K562 (cell line): ENCODE data around the gene SLC39A7. TPM values are rescaled to one million over a fixed set of nuclear protein-coding genes. Genes with fewer than 3 reads are reported as not detected.

Experiments used
- ATAC-seq: fragments of 200-7000 bp; cut with Tn5 transposase; 3 replicates; pipeline ENCODE4 v1.9.1; 2020; ENCODE audit warnings: moderate library complexity
- BruUV-seq: library from RNA; stranded (reverse); fragments of 400-500 nt; replicated peaks from 2 replicates; lab custom pipeline; 2021; lab: Mats Ljungman, UMichigan
- CTCF ChIA-PET: fragments of 300-600 bp; formaldehyde crosslinking; extraction: SDS; loops from one replicate; lab custom pipeline; 2021; ENCODE audit warnings: low intra/inter-chr PET ratio; lab: Yijun Ruan, JAX
- POLR2A ChIA-PET: fragments of 300-600, 350-650 bp; sonication (Branson Sonifier 250); formaldehyde crosslinking; extraction: SDS; loops from one replicate; lab custom pipeline; 2021; ENCODE audit warnings: antibody characterized with exemption, inconsistent platforms; lab: Yijun Ruan, JAX
- DNase-seq, 4 experiments: peaks; one replicate each; pipeline versions ENCODE4 v3.0.0 to v3.0.0-alpha.2; 2011 to 2018; ENCODE audit warnings: low spot score in 3 of 4, mixed read lengths in 3 of 4; ENCODE audit errors: extremely low read depth in 1 of 4
- FAIRE-seq: peaks from 2 replicates; lab custom pipeline; 2011; peaks lifted over from hg19 to GRCh38; lab: Jason Lieb, UNC
- H2AFZ ChIP-seq: 2 replicates; pipeline ENCODE4 v1.6.0; 2011; ENCODE audit warnings: low read depth, low read length, control low read depth, inconsistent platforms
- H3K27ac ChIP-seq: fragments of 200-600 bp; 3 replicates; pipeline ENCODE4 v1.8.0; 2011; ENCODE audit warnings: low read depth, mild to moderate bottlenecking, control low read depth, inconsistent platforms, low read length, moderate library complexity, mixed read lengths; ENCODE audit errors: extremely low read depth
- H3K27me3 ChIP-seq, 2 experiments: fragments of 300-600 bp in 1 of 2; 2 replicates in 1 of 2; 3 replicates in 1 of 2; pipeline versions ENCODE4 v1.6.0 to v1.8.0; 2011; ENCODE audit warnings: inconsistent platforms in 2 of 2, low read length in 2 of 2, mild to moderate bottlenecking in 1 of 2, mixed read lengths in 1 of 2, moderate library complexity in 1 of 2; ENCODE audit not compliant: control insufficient read depth in 2 of 2, insufficient read depth in 2 of 2
- H3K36me3 ChIP-seq: fragments of 300-600 bp; 3 replicates; pipeline ENCODE4 v1.8.0; 2011; ENCODE audit warnings: mild to moderate bottlenecking, low read length, inconsistent platforms; ENCODE audit not compliant: control insufficient read depth, insufficient read depth
- H3K4me1 ChIP-seq, 2 experiments: fragments of 200-600 bp in 1 of 2; replicated peaks in 1 of 2; 2 replicates in 1 of 2; 3 replicates in 1 of 2; pipeline versions ENCODE4 v1.5.1 to v1.8.0; 2011; ENCODE audit warnings: inconsistent platforms in 2 of 2, low read length in 2 of 2, mild to moderate bottlenecking in 1 of 2, mixed read lengths in 1 of 2, moderate library complexity in 1 of 2; ENCODE audit not compliant: control insufficient read depth in 2 of 2, insufficient read depth in 2 of 2
- H3K4me2 ChIP-seq: 2 replicates; pipeline ENCODE4 v1.6.1; 2011; ENCODE audit warnings: low read length, control low read depth, inconsistent platforms, mixed read lengths; ENCODE audit not compliant: insufficient read depth
- H3K4me3 ChIP-seq: fragments of 200-600 bp; sonication (generic), shearing (Covaris generic); 2 replicates; pipeline ENCODE4 v1.5.1; 2016; ENCODE audit warnings: control low read depth, inconsistent platforms
- H3K79me2 ChIP-seq: fragments of 200-600 bp; 3 replicates; pipeline ENCODE4 v1.8.0; 2011; ENCODE audit warnings: low read length, inconsistent platforms; ENCODE audit not compliant: control insufficient read depth, insufficient read depth
- H3K9ac ChIP-seq, 2 experiments: 2 replicates each; pipeline versions ENCODE4 v1.6.0 to v1.6.1; 2011; ENCODE audit warnings: low read depth in 2 of 2, low read length in 2 of 2, control low read depth in 1 of 2, inconsistent platforms in 1 of 2, mild to moderate bottlenecking in 1 of 2, mixed read lengths in 1 of 2; ENCODE audit not compliant: insufficient read depth in 1 of 2
- H3K9me1 ChIP-seq: one replicate; pipeline ENCODE4 v1.6.0; 2011; ENCODE audit warnings: inconsistent platforms, mild to moderate bottlenecking, low read length, moderate library complexity; ENCODE audit not compliant: control insufficient read depth, insufficient read depth
- H3K9me3 ChIP-seq: replicated peaks from 2 replicates; pipeline ENCODE4 v1.5.1; 2011; ENCODE audit warnings: low read depth, low read length, inconsistent platforms; ENCODE audit not compliant: control insufficient read depth, insufficient read depth
- H4K20me1 ChIP-seq: replicated peaks from 2 replicates; pipeline ENCODE4 v1.6.1; 2011; ENCODE audit warnings: low read length, inconsistent platforms, mixed read lengths; ENCODE audit not compliant: control insufficient read depth, insufficient read depth
- FOSL1 ChIP-seq: fragments of 200-800 bp; sonication (Bioruptor generic); conservative IDR thresholded peaks from 2 replicates; pipeline ENCODE4 v1.6.1; 2016; ENCODE audit warnings: missing genetic modification characterization, missing compliant biosample characterization
- KAT7 ChIP-seq: sonication (generic); formaldehyde crosslinking; IDR thresholded peaks from 2 replicates; pipeline ENCODE4 v1.8.0; 2022; ENCODE audit warnings: missing genetic modification reagents, mild to moderate bottlenecking, borderline replicate concordance
- MEF2D ChIP-seq: conservative IDR thresholded peaks from 2 replicates; pipeline ENCODE4 v1.6.1; 2016; ENCODE audit warnings: low read depth, missing genetic modification characterization, missing compliant biosample characterization
- MYC ChIP-seq, 2 experiments: fragments of 250-450 bp in 1 of 2; sonication (Bioruptor Pico) in 1 of 2; IDR thresholded peaks; 2 replicates each; pipeline versions ENCODE4 v1.5.1 to v1.6.1; 2012 to 2021; ENCODE audit warnings: low read depth in 2 of 2, borderline replicate concordance in 1 of 2, improper control_type of control experiment in 1 of 2, low read length in 1 of 2, mild to moderate bottlenecking in 1 of 2, moderate library complexity in 1 of 2
- RERE ChIP-seq: sonication (generic); formaldehyde crosslinking; IDR thresholded peaks from 2 replicates; pipeline ENCODE4 v1.8.0; 2023; ENCODE audit warnings: missing genetic modification reagents, mild to moderate bottlenecking, borderline replicate concordance
- USF2 ChIP-seq: sonication (generic); formaldehyde crosslinking; IDR thresholded peaks from 2 replicates; pipeline ENCODE4 v1.5.0; 2020; ENCODE audit warnings: missing genetic modification reagents
- ZHX1 ChIP-seq: fragments of 150-350 bp; conservative IDR thresholded peaks from 2 replicates; pipeline ENCODE4 v1.6.1; 2014; ENCODE audit warnings: low read length
- ZNF384 ChIP-seq: IDR thresholded peaks from 2 replicates; pipeline ENCODE4 v1.6.1; 2012; ENCODE audit warnings: low read depth, low read length, improper control_type of control experiment
- ZNF431 ChIP-seq: sonication (generic); formaldehyde crosslinking; IDR thresholded peaks from 2 replicates; pipeline ENCODE4 v1.8.0; 2022; ENCODE audit warnings: mild to moderate bottlenecking, missing genetic modification reagents
- ZNF436 ChIP-seq: fragments of 250-450, 450-650 bp; sonication (Bioruptor Pico); formaldehyde crosslinking; IDR thresholded peaks from 2 replicates; pipeline ENCODE4 v1.7.0; 2020; ENCODE audit warnings: mild to moderate bottlenecking
- WGBS: fragments of 100-300 bp; shearing (Covaris generic); methylation state at CpG from one replicate; pipeline ENCODE4 v1.1.6; 2016; ENCODE audit warnings: low coverage, mixed read lengths; ENCODE audit not compliant: insufficient coverage; ENCODE audit errors: missing lambda C conversion rate; 5-methylcytosine and 5-hydroxymethylcytosine counted together
- in situ Hi-C: fragments of 300-500 bp; cut with MboI; formaldehyde crosslinking; loops from 4 replicates; pipeline ENCODE4 v1.15.0; 2018; ENCODE audit warnings: inconsistent platforms, mixed read lengths
- intact Hi-C: fragments of 100-400 bp; cut with micrococcal nuclease; formaldehyde crosslinking; loops from 2 replicates; pipeline ENCODE4 v1.14.2; 2022
- polyA plus RNA-seq, 8 experiments: library from polyadenylated mRNA; depleted of rRNA in 4 of 8; stranded (reverse) in 5 of 8; unstranded in 3 of 8; fragments of >200 nt; fragmentation: Nextera tagmentation in 2 of 8; fragmentation: Illumina TruSeq in 1 of 8; extraction: Ambion mirVana in 2 of 8; extraction: Trizol in 1 of 8; gene quantifications; 2 replicates each; pipeline versions ENCODE4 v1.2.1 to v1.2.3, GENCODE V29; 2011 to 2014; ENCODE audit warnings: inconsistent platforms in 1 of 8, missing spikeins in 1 of 8
- total RNA-seq, 7 experiments: library from RNA; depleted of rRNA in 6 of 7; stranded (reverse); fragments of >200 nt in 6 of 7; fragmentation: Illumina TruSeq in 2 of 7; extraction: Trizol in 2 of 7; gene quantifications; 2 replicates each; pipeline versions ENCODE4 v1.2.1 to v1.2.3, GENCODE V29; 2011 to 2021; ENCODE audit warnings: low replicate concordance in 1 of 7

Gene SLC39A7
- total and polyA plus RNA-seq, 9 of the 15 experiments (the other 6 are each of a cell fraction or from before 2014, with no cell fraction given) = 21.7 to 169 (median 121) TPM

- Histone ChIP-seq H3K79me2 (peaks cover 37% of the 10 kb centered on the region), H3K4me1 (peaks cover 26 to 63% of the 10 kb centered on the region in 2 experiments), H3K36me3 (peaks cover 43% of the 10 kb centered on the region), H3K27me3 (no peaks in the 10 kb centered on the region), H4K20me1 (peaks cover 6% of the 10 kb centered on the region; the same call in 1 of the 2 replicates), H3K27ac (peak within 1 kb of the TSS; percentile 95), H3K4me2 (peak within 1 kb of the TSS; percentile 87), H3K9me1 (peaks cover 3% of the 10 kb centered on the region), H3K9me3 (no peaks in the 10 kb centered on the region), H3K4me3 (peak within 1 kb of the TSS; percentile 90), H2AFZ (peak within 1 kb of the TSS; percentile 82), H3K9ac (peak within 1 kb of the TSS; percentile 96)
- DNase-seq = peak; percentile 91 to 97 (median 96)
- POLR2A ChIA-PET = interaction anchor here (0.6 to 2.3 kb wide), 20 partner anchors 8 to 1643 kb away, joined by 3 to 12 read pairs (median 4); partner anchors contain the start of genes B3GALT4, RPS18 and VPS52
- ATAC-seq = peak; percentile 71
- in situ Hi-C loops (no loop called here), intact Hi-C loops (no loop called here)
- FAIRE-seq = peak; percentile 15
- BruUV-seq = TSS peak; percentile 98
- CTCF ChIA-PET = no interaction called here
- whole genome bisulfite sequencing = 2% methylated on average over 66 of the region's 86 CpGs
- TF ChIP-seq MEF2D (tag) (no peak), FOSL1 (tag) (peak; percentile 62), ZNF431 (no peak), ZNF436 (CRISPR knock-in tag) (no peak), ZNF384 (no peak), MYC (IDR thresholded peaks at IDR 0.05; ENCODE audit: low read depth, low read length) (peak; percentile 74), MYC (CRISPR knock-in tag; IDR thresholded peaks at IDR 0.05; ENCODE audit: borderline replicate concordance, low read depth) (peak; percentile 74; the same call in 1 of the 2 replicates), RERE (peak; percentile 93; the same call in 1 of the 2 replicates), USF2 (CRISPR knock-in tag) (no peak), KAT7 (CRISPR knock-in tag) (peak; percentile 95), ZHX1 (no peak)
These were observed 7.7 kb downstream of the SLC39A7 start, which contains the start of gene RING1 for GRCh38 chr6:33208091-33208967. Gene RING1 (plus strand): TSS chr6:33208500. CDS start chr6:33208823, 323 bp downstream.
